GM19240 (cell line): ENCODE measurements around the gene USP20.
A peak's percentile ranks its signal among the peaks of the same experiment; 100 is the strongest.

Source experiments
- DNase-seq: peaks from one replicate; pipeline ENCODE4 v3.0.0; 2011; ENCODE audit warnings: low spot score; ENCODE audit not compliant: insufficient read length

Gene USP20

DNA sequence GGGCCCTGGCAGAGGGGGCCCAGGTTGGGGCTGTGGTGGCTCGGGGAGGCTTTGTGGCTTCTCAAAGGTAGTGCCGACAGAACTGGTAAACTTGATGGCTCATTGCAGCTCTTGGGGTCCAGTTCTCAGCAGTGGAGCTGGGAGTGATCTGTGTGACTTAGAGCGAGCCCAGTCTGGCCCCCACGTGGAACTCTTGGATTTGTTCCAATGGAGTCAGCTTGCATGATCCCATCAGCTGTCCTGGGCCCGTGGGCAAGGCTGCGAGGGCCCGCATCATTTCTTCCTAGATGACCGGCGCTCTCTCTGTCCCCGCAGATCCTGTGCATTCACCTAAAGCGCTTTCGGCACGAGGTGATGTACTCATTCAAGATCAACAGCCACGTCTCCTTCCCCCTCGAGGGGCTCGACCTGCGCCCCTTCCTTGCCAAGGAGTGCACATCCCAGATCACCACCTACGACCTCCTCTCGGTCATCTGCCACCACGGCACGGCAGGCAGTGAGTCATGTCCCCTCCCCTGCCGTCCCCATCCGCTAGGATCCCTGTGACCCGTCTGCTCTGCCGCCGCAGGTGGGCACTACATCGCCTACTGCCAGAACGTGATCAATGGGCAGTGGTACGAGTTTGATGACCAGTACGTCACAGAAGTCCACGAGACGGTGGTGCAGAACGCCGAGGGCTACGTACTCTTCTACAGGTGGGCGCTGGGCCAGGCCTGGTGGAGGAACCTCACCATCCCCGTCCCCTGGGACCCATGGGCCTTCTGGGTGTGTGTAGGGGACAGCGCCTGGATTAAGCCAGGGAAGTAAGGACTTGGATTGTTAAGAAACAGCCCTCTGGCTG, 39.2 kb downstream of the USP20 start:
- DNase-seq = no peak

GRCh38 chr9:129875181-129875611, 39.9 kb downstream of the USP20 start:
- no peak for DNase-seq

GRCh38 chr9:129875687-129876395, 40.6 kb downstream of the USP20 start:
- DNase-seq = no peak

GRCh38 chr9:129876815-129877214, 41.6 kb downstream of the USP20 start:
- no peak for DNase-seq

DNA sequence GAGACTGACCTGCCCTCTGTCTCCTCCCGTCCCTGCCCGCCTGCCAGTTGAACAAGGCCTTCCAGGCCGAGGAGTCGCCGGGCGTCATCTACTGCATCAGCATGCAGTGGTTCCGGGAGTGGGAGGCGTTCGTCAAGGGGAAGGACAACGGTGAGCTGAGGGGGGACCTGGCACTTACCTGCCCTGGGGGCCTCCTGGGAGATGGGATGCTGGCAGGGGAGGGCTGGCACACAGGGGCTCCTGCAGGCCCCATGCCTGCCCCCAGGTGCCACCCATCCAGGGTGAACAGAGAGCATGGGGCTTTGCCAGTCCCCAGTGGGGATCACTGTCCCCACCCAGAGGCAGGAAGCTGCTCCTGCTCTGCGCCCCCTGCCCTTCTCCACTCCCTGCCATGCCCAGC, 43.0 kb downstream of the USP20 start:
- DNase-seq = no peak

DNA sequence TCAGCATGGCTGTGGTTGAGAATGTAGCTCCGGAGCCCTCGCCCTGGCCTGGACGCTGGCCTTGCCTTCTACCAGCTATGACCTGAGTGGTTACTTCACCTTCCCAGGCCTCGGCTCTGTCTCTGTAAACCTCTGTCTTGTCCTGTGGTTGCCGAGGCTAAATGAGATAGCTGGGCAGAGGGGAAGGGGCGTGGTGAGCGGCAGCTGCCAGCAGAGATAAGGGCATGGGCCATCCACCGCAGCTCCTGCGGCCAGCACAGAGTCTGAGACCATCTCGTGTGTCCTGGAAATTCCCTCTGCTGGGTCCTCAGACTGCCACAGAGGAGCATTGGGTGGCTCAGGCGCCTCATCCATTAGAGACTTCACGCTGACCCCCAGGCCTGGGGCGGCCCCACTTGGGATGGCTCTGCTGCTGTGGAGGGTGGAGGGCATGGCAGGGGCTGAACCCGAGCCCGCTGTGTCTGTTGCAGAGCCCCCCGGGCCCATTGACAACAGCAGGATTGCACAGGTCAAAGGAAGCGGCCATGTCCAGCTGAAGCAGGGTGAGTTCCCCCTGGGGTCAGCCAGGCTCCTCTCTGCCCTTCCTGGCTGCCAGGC, 43.9 kb downstream of the USP20 start:
- no peak for DNase-seq

- DNase-seq = no peak
Observed at GRCh38 chr9:129879991-129880653, 44.9 kb downstream of the USP20 start.

- DNase-seq = no peak
Observed at GRCh38 chr9:129880654-129881546, 45.6 kb downstream of the USP20 start.

DNA sequence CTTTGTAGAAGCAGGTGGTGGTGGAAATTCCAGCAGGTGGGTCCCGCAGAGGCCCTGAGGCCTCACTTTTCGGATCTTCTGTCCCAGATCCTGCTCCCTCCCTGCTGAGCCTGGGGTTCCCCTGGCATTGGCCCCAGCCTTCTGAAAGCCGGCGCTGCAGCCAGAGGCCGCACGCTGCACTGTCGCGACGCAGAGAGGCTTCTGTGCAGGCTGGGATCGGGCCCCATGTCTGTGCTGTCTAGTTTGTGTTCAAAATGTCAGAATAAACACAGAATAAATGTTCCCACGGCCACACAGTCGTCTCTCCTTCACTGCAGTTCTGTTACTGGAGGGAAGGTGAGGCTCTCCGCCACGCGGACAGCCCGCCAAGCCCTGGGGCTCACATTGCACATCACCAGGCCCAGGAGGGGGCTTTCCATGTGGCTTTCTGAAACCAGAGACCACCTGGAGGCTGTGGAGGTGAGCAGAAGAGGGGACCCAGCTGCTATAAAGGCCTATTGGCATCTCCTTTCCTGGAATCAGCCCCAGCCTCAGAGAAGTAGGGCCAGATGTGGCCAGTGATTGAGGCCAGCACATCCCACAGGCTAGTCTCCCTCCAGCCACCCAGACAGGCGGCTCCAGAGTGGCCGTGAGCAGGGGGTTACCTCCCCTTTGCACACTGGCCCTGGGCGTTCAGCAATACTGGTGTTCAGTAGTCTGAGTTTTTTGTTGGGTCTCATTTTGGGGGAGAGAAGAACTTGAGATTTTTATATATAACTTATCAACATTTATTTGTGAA, 46.5 kb downstream of the USP20 start:
- DNase-seq = no peak

GRCh38 chr9:129884220-129885017, 49.2 kb downstream of the USP20 start:
- DNase-seq = peak; percentile 93

GRCh38 chr9:129885018-129885669, 49.9 kb downstream of the USP20 start:
- no peak for DNase-seq

DNA sequence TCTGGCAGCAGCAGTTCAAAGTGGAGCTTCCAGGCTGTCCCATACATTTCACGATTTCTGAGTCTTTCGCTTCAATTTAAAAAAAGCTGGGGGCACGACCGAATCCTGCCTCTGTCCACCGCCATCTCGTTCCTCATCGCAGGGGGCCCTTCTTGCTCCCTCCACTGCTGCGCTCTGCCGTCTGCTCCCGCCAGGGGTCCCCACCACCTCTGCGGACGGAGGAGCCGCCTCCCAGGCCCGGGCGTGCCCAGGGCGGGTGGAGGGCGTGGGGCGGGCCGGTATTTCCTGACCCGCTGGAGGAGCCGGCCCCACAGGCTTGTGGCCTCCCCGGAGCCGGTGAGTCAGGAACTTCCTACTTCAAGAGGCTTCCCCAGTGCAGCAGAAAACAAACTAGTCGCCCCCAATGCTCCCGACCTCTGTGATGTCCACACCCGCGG, 50.4 kb downstream of the USP20 start:
- no peak for DNase-seq

- DNase-seq = no peak
Observed at GRCh38 chr9:129886226-129887174, 51.2 kb downstream of the USP20 start.

GRCh38 chr9:129887334-129888292, 52.4 kb downstream of the USP20 start:
- DNase-seq = no peak

- no peak for DNase-seq
Observed at GRCh38 chr9:129888293-129889121, 53.2 kb downstream of the USP20 start.
